Hepatocyte (in vitro differentiated cells): ENCODE measurements around the gene KCNK13.

Experiments used
- CTCF ChIP-seq: fragments of 200-600 bp; sonication (generic); IDR thresholded peaks from 2 replicates; pipeline ENCODE4 v1.5.1; 2016; ENCODE audit warnings: antibody characterized with exemption, mild to moderate bottlenecking; ENCODE audit not compliant: poor library complexity
- EZH2 ChIP-seq: fragments of 200-600 bp; sonication (generic); IDR thresholded peaks from 2 replicates; pipeline ENCODE4 v1.6.1; 2016; ENCODE audit warnings: antibody characterized with exemption, mild to moderate bottlenecking, borderline replicate concordance

GRCh38 chr14:90188588-90188987 is 126.8 kb downstream of the KCNK13 start:
- no peak for TF ChIP-seq CTCF
- no peak for TF ChIP-seq EZH2
